Inflammatory macrophage treated with lipopolysaccharide for 1 hour (primary cell): Measurements from ENCODE around the gene TNXB.
"Not testable (repeated sequence)": the region's sequence is repeated elsewhere in the genome, so short reads cannot be mapped to it uniquely, and the experiment has no call there.

ENCODE experiments used
- DNase-seq, 2 donors: peaks; one replicate each; pipeline ENCODE4 v3.0.0-alpha.2; 2020 to 2022

The TNXB gene

GRCh38 chr6:32109765-32110160, 625 bp upstream of the TNXB start:
- no peak for DNase-seq

GRCh38 chr6:32108727-32109113, 418 bp downstream of the TNXB start:
- no peak for DNase-seq

- DNase-seq: no peak
Observed at GRCh38 chr6:32108094-32108627, 977 bp downstream of the TNXB start.

GRCh38 chr6:32107406-32107805, 1.7 kb downstream of the TNXB start:
- DNase-seq: no peak

- DNase-seq: peak in 1 of 2 donors; percentile 22
Observed at GRCh38 chr6:32105433-32105832, 3.7 kb downstream of the TNXB start.

GRCh38 chr6:32102255-32102654, 6.9 kb downstream of the TNXB start:
- no peak for DNase-seq

GRCh38 chr6:32100251-32100650, 8.9 kb downstream of the TNXB start:
- not testable (repeated sequence) for DNase-seq

GRCh38 chr6:32097364-32097763, 11.8 kb downstream of the TNXB start:
- no peak for DNase-seq

GRCh38 chr6:32096394-32097258, 12.5 kb downstream of the TNXB start:
- DNase-seq: no peak

- no peak for DNase-seq
Observed at GRCh38 chr6:32096087-32096393, 13.1 kb downstream of the TNXB start.

- no peak for DNase-seq
Observed at GRCh38 chr6:32095338-32096086, 13.6 kb downstream of the TNXB start.

GRCh38 chr6:32092760-32093497, 16.2 kb downstream of the TNXB start:
- DNase-seq: no peak

GRCh38 chr6:32089082-32089828, 19.9 kb downstream of the TNXB start:
- no peak for DNase-seq

GRCh38 chr6:32088487-32089049, 20.6 kb downstream of the TNXB start:
- no peak for DNase-seq

GRCh38 chr6:32087574-32088486, 21.3 kb downstream of the TNXB start:
- peak; percentile 9 to 23 for DNase-seq

- DNase-seq: peak; percentile 29 to 62
Observed at GRCh38 chr6:32086661-32087573, 22.2 kb downstream of the TNXB start.

GRCh38 chr6:32085759-32086459, 23.2 kb downstream of the TNXB start:
- DNase-seq: no peak

GRCh38 chr6:32084780-32085179, 24.4 kb downstream of the TNXB start:
- DNase-seq: no peak
